Endometrial microvascular endothelial cells (primary cell): ENCODE measurements around the gene NEURL3. TPM values are rescaled to one million over a fixed set of nuclear protein-coding genes. Genes with fewer than 3 reads are reported as not detected.

Source experiments
- in situ Hi-C: cut with HindIII; loops from 2 replicates; pipeline ENCODE4 v1.10.0; 2017; ENCODE audit warnings: low sequenced_read_pairs, low pct_unique_long_range_greater_than_20kb; ENCODE audit errors: inconsistent ontology term
- total RNA-seq: library from RNA; depleted of rRNA; stranded (reverse); fragments of >200 nt; gene quantifications from one replicate; pipeline ENCODE4 v1.2.3, GENCODE V29; 2015; ENCODE audit errors: inconsistent ontology term

NEURL3 gene
- total RNA-seq, 1 donor from 2014 or later: not detected

DNA sequence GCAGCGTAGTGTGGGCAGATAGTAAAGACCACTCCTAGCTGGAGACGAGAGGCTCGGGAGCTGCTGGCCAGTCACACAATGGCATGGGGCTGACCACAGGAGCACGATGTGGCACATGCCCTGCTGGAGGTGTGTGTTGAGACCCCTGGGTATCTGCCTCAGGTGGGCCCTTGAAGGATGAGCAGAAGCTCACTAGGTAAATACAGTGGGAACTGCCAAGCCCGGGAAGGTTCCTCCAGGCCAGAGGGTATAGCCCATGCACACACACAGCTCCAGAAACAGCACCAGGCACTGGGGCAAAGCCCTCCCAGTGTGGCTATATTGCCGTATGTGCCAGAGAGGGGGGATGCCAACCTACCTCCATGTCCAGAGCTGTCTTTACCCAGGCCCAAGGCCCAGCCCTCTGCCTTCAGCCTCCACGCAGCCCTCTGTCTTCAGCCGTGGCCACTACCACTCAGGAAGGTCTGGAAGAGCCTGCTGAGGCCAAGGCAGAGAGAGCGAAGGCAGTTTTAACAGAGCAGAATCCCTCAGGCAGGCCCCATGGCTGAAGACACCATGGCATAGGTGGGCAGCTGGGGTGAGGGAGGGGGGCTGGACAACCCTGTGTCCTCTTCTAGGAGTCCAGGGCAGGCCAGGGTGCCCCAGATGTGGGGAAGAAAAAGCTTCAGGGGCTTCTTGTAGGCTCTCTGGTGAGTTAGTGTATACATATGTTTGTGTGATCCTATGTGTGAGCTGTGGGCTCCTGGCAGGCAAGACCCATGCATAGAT lies 24.4 kb upstream of the NEURL3 start:
- in situ Hi-C loops: no loop called here

DNA sequence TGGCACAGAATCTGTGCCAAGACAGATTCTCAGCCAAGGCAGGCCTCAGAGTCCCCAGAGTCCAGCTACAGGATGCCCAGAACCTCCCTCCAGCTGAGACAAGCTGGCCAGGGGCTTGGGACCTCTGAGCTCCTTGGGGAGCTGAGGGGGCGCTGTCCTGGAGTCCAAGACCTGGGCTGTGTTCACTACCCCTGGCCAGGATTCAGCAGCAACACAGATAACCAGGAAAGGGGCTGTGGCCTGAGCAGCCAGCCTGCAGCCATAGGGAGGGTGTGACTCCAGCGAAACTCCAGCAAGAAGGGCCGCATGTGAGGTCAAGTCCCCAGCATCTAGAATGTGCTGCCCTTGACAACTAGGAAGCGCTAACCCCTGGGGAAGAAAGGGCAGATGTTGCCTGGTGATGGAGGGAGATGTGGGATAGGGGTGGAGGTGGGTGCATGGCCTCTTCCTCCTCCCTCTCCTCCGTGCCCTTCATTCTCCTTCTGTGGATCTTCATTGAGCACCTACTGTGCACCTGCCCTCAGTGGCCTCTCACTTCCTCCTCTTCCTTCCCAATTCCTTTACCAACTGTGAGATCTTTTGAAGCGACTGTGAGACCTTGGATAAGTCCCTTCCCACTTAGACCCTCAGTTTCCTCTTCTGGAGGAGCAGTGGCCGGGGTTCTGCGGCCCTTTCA lies 23.7 kb upstream of the NEURL3 start:
- in situ Hi-C loops: no loop called here

DNA sequence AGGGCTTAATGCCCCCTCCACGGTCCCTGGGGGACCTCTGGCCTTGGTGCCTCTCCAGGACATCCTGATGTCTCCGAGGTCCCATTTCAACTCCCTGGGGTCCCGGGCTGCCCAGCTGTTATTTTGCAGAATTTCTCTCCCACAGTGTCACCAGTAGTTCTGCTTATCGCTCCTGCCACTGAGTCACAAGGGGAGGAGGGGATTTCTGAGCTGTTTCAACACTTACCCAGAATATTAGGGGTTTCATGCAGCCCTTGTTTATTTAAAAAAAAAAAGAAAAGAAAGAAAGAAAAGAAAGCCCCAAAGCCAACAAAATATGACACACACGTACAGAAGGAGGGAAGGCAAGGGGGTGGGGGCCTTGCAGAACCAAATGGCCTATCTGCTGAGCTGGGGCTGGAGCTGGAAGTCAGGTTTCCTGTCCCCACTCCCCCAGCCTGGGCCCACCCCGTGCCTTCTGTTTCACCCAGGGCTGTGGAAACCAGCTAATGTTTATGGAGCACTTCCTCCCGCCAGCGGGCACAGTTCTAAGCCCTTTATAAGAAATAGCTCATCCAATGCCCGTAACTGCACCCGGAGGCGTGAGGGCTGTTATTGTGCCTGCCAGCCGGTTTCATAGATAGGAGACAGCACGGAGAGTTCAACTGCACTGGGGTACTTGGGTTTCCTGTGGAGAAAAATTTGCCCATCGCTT lies 23.0 kb upstream of the NEURL3 start:
- in situ Hi-C loops: no loop called here

DNA sequence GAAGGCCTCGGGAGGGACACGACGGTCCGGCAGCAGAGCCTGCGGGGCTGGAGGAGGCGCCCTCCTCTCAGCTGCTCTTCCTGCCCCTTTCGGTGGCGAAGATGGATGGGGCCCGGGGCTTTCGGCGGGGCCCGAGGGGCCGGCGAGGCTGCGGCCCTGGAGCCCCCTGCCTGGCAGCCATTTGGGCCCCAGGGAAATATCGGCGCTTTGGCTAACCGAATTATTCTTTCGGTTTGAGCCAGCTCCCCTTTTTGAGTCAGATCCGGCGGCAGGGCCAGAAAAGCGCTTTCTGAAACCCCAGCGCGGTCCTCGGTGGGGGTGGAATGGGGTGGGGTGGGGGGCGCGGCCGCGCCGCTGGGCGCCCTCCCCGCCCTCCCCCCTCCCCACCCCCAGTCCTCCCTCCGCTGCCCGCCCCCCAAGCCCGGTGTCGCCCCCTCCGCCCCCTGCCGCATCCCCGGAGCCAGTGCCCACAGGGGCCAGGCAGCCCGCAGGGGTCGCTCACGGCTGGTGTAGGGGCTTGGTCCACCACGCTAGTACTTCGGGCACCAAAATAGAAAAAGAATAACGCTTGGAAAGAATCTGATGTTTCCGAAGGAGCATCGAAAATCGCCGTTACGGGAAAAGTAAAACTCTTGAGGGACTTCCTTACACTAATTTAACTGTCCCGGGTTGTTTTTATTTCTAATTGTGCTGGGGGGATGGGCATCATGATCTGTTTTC lies 22.3 kb upstream of the NEURL3 start:
- in situ Hi-C loops: no loop called here

DNA sequence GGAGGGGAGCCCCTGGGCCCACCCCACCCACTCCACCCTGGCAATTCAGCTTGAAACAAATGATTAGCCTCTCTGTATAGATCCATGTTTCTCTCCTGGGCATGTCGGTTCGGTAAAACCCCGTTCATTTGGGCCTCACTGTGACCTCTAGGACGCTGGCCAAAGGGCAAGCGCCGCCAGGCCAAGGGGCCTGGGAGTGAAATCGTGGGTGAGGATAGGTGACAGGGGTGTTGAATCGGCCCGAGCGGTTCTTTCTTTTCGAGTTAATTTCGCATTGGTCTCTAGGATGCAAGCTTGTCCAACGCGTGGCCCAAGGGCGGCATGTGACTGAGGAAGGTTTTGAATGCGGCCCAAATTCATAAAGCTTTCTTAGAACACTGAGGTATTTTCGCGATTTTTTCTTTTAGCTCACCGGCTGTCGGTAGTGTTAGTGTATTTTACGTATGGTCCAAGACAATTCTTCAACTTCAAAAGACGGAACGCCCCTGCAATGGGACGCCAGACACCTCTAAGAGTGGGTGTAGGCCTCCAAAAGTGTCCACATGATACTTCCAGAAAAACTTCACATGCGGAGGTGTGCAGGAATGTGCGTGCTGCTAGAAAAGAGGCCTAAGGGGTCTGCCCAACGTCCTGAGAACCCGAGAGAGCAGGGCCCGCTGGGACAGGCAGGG lies 21.6 kb upstream of the NEURL3 start:
- in situ Hi-C loops: no loop called here

DNA sequence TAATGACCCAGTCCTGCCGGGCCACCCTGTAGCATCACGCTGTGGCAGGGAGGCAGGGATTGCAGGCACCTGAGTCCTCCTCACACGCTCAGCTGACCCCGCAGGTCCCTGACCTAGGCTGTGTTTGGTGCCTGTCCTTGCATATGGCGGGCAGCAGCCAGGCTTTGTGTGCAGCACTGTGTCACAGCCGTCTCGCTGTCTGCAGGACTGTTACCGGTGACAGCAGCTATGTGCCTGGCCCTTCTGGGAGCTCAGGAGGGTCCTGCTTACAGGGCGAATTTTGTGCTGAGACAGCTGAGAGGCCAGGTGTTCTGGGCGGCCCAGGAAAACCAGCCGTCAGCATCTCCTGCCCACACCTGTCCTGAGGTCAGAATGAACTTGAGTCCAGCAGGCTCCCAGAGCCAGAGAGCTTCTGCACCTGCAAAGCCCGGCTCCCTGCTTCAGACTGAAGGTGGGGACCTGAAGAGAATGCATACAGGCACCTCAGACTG lies 21.0 kb upstream of the NEURL3 start:
- in situ Hi-C loops: no loop called here

DNA sequence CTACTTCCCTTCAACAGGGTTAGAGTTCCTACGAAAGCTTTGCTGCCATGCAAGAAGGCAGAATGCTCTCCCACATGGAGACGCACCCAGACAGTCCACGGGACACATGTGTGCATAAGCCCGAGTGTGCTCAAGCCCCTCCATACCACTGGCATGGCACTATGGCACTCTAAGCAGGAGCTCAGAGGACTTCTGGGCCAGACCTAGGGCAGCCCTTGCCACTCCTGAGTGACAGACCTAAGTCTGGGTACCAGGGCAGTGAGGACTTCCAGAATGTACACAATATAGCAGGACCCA lies 20.0 kb upstream of the NEURL3 start:
- in situ Hi-C loops: no loop called here

DNA sequence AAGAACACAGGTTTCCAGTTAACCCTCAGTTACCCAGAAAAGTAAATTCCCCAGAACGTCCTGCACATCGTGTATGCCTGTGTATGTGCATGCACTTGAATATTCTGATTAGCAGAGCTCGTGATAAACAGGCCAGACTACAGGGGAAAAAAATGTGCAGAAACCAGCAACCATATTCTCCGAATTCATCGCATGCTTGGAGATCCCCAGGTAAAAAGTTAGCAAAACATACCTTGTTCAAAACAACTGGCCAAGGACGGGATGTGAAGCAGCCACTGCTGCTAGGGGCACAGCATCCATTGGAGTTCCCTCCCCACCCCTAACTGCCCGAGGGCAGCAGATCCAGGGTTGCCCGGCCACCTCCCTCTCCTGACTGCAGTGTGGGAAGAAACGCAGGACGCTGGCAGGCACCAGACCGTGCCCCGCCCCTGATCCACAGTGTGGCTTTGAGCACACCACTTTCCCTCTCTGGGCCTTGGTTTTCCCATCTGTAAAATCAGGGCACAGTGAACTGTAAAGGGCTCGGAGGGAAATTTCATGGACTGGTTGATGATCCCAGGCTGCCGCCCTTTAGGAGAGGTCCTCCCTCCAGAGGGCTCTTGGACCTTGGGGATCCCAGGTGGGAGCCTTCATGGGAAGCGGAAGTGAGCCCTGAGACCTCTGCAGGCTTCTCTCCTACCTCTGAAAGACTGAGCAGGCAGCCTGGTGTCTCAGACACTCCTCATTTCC lies 19.5 kb upstream of the NEURL3 start:
- in situ Hi-C loops: no loop called here

DNA sequence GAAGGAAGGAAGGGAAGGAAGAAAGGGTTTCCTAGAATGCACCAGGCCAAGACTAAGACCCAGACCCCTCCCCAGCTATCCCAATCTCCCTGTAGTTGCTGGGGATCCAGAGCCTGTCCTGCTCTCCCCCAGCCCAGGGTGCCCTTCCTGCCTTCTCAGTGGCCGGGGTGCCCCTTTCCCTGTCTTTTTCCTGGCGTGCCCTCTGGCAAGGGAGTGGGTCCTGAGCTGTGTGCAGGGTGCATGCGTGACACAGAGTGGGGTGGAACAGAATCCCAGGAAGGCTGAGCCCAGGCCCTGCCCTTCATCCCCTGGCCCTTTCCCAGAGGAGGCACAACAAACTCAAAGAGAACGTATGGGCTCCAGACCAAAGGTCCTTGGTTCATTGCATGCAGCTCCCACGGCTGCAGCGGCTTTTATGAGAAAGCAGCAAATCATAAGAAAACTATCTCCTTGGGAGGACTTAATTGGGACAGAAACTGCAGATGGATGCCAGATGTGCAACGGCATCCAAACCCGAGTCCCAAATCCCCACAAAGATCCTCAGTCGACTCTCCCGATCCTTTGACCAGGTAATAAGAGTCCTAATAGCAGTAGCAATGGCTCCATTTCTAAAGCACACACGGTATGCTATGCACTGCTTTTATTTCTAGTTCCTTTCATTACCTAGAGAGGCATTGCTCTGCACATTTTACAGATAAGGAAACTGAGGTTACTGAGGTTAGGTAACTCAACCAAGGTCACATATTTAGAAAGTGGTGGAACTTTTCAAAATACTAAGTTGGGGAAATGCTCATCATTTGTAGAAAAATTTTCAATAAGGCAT lies 18.7 kb upstream of the NEURL3 start:
- in situ Hi-C loops: no loop called here

DNA sequence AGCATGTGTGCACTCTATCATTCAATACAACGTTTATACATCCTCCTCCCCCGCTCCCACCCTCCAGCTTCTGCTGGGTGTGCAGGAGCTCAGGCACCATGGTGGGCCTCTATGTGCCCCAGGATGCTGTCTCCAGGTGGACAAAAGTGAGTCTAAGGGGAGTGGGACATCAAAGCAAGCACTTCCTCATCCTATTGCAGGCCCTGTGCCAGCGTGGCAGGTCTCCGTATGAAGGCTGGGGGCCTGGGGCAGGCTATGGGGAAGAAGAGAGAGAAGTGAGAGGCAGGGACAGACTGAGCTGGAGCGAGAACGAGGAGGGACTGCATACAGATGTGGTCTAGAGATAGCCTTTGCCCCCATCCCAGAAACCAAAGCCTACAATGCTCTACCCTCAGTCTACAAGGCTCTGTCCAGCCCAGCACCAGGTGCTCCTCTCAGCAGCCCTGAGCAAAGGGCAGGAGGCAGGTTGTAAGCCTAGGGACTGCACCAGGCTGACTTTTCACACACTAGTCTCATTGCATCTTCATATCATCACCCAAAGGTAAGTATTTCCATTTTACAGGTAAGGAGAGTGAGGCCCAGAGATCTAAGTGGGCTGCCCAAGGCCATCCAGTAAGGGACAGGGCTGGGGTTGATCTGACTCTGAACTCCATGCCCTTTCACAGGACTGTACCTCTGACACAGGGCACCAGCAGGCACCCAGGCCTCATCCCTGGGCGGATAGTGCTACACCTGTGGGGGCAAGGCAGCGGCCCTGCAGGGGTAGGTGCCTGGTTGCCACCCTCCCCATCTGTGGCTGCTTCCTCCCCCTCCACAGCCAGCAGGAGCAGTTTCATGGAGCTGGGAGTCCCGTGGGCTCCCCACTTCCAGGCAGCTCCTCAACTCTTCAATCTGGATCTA lies 17.4 kb upstream of the NEURL3 start:
- in situ Hi-C loops: no loop called here

DNA sequence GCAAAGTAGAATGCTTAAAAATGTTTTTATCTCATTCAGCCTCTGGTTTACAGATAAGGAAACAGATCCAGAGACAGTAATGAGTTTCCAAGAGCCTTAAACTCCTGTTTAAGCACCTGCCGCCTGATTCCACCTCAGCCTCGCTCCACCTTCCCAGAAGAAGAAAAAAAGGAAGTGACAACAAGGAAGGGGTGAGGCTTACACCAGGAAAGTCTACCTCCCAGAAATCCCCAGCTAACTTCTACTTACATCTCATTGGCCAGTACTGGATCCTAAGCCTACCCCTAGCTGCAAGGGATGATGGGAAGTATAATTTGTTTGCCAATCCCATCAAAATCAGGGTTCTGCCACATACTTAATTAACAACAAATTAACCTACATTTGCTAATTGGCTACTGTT lies 16.1 kb upstream of the NEURL3 start:
- in situ Hi-C loops: no loop called here

DNA sequence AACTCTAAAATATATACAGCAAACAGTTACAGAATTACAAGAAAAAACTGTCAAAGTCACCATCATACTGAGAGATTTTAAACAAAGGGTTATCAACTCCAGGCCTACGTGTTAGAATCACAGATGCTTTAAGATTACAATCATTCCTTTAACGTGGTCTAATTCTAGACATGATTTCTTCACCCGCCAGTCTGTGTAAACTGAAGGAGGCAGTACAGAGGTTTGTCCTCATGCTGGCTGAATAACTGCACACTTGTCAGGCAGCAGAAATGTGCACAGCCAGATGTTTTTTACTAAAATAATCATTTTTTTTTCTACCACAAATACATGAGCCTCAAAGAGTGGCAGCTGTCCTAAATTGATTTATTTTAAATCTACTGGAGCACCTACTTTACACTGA lies 15.5 kb upstream of the NEURL3 start:
- in situ Hi-C loops: no loop called here

DNA sequence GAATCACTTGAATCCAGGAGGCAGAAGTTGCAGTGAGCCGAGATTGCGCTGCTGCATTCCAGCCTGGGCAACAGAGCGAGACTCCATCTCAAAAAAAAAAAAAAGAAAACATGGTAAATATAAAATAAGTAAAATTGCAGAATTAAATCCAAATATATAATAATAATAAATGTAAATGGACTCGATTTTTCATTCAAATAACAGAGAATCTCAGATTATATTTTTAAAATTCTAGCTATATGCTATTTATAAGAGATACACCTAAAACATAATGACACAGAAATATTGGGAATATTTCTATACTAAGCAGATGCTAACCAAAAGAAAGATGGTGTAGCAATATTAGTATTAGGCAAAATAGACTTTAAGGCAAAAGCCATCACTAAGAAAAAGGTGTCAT lies 15.1 kb upstream of the NEURL3 start:
- in situ Hi-C loops: no loop called here

DNA sequence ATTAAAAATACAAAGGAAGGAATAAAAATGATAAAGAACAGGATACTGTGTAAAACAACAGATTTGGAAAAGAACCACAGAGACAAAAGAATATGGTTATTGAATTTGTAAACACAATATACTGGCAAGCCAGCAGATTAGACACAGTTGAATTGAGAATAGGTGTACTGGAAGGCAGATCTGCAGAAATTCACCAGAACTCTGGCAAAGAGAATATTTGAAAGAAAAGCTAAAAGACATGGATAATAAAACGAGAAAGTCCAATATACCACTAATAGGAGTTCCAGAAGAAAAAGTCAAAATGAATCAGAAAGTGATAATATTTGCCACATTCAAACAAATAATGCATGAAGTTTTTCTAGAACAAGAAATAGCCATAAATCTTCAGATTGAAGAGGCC lies 11.9 kb upstream of the NEURL3 start:
- in situ Hi-C loops: no loop called here

DNA sequence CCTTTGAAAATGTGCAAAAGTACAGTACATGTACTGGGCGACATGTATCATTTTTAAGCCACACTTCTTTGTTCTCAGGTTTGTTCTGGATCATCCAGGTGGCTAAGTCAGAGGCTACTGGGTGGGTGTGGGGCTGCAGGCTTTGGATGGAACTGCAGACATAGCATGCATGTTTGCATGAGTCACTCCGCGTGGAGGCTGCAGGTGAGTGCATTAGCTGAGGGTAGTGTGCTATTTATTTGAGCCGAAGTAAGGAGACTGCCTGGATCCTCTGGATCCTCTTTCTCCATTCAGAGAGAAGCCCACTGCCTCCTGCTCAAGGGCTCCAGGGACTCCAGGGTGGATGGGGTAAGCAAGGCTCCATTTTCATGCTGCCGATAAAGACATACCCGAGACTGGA lies 9.4 kb upstream of the NEURL3 start:
- in situ Hi-C loops: no loop called here

DNA sequence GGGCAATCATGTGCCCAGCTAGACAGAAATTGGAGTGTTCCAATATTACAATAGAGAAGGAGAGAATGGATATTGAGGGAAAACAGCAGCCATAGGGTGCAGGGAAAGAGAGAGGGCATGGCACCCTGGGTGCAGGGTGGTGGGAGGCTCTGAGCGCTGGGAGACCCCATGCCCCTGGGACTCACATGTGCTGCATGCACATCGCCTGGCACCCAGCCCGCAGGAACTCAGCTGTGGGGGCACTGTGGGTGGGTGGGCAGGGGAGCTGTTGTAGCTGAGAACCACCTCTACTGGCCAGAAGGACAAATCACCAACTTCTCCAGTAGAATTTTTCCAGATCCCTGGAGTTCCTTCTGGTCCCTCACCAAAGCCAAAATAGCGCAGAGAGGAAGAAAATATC lies 7.2 kb upstream of the NEURL3 start:
- in situ Hi-C loops: no loop called here

DNA sequence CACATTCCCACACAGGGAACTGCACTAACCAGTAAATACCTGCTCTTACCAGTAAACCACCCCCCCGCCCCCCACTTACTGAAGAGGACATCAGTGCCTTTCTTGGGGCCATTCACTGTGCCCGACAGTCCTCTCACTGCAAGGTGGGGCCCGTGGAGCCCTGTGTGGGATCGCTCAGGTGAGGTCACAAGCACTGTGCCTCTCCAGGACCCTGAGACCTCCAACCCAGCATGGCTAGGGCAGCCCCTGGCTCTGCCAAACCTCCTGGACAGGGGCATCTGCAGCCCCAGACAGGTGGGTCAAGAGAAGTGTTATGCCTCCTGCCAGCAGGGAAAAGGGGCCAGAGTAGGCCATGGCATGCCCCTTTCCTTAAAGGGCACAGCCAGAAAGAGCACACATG lies 6.7 kb upstream of the NEURL3 start:
- in situ Hi-C loops: no loop called here
